GM12892 (cell line): ENCODE data around the gene PTP4A2.

Experiments
- DNase-seq: peaks from one replicate; pipeline ENCODE4 v3.0.0; 2011; ENCODE audit not compliant: insufficient read length
- FAIRE-seq: peaks from 2 replicates; lab custom pipeline; 2011; peaks lifted over from hg19 to GRCh38; lab: Jason Lieb, UNC
- POLR2A ChIP-seq: IDR thresholded peaks from 2 replicates; pipeline ENCODE4 v1.6.1; 2011; ENCODE audit warnings: low read depth, low read length, control low read depth
- POLR2AphosphoS5 ChIP-seq: IDR thresholded peaks from 2 replicates; pipeline ENCODE4 v1.6.1; 2011; ENCODE audit warnings: low read depth, low read length, control low read depth
- TAF1 ChIP-seq: IDR thresholded peaks from 2 replicates; pipeline ENCODE4 v1.6.1; 2011; ENCODE audit warnings: low read depth, mild to moderate bottlenecking, control low read depth, low read length, borderline replicate concordance

Gene PTP4A2

DNA sequence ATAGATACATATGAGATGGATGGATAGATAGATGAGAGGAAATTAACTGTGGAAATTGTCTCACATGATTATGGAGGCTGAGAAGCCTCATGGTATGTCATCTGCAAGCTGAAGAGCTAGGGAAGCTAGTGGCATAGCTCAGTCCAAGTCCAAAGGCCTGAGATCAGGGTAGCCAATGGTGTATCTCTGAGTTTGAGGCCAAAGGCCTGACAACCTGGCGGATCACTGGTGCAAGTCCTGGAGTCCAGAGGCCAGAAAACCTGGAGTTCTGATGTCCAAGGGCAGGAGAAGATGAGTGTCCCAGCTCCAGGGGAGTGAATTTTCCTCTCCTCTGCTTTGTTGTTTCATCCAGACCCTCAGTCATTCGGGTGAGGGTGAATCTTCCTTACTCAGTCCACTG lies 78.4 kb downstream of the PTP4A2 start:
- FAIRE-seq (no peak), DNase-seq (no peak)
- no peak for TF ChIP-seq POLR2A

DNA sequence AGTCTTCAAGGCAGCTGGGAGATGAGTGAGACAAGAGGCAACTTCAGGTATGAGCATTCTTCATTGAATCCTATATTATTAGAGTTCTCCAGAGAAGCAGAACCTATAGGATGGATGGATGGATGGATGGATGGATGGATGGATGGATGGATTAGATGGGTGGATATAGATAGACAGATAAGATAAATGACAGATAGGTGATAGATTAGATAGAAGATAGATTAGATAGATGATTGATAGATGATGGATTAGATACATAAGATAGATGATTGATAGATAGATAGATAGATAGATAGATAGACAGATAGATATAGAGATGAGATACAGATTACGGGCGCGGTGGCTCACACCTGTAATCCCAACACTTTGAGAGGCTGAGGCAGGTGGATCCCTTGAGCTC lies 79.1 kb downstream of the PTP4A2 start:
- TF ChIP-seq POLR2AphosphoS5 (no peak), POLR2A (no peak), TAF1 (no peak)
- DNase-seq (no peak), FAIRE-seq (no peak)

DNA sequence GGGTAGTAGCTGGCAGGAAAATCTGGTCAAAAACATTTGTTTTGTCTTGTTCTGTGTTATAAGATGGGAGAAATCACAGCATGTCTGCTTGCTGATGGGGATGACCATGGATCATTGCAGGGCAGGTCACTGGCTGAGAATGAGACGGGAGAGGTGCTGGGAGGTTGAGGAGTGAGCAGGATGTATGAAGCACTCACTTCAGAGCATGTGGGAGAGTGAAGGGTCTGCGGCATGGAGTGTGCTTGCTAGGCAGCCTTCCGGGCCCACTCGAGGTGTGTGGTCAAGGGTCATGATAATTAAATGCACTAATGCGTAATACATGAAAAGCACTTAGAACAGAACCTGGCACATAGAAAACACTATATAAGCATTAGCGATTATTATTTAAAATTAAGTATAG lies 80.3 kb downstream of the PTP4A2 start:
- TF ChIP-seq TAF1 = no peak
- no peak for TF ChIP-seq POLR2AphosphoS5
- no peak for TF ChIP-seq POLR2A
- FAIRE-seq = no peak

More for the DNA sequence above, 80.3 kb downstream of the PTP4A2 start:
- no peak for DNase-seq
